HL-60 (cell line): Measurements from ENCODE around the gene MKS1.

Experiments
- DNase-seq, 2 experiments: peaks; one replicate each; pipeline ENCODE4 v3.0.0-alpha.2; 2010 to 2020; ENCODE audit warnings: low read depth in 1 of 2, low spot score in 1 of 2
- H3K27ac ChIP-seq: fragments of 250-450 bp; sonication (Bioruptor Pico); replicated peaks from 2 replicates; pipeline ENCODE4 v1.5.1; 2020; ENCODE audit warnings: mild to moderate bottlenecking, moderate library complexity
- H3K27me3 ChIP-seq: fragments of 250-450 bp; sonication (Bioruptor Pico); 2 replicates; pipeline ENCODE4 v1.5.1; 2021; ENCODE audit warnings: mild to moderate bottlenecking, moderate library complexity; ENCODE audit not compliant: insufficient read depth, poor library complexity, severe bottlenecking
- H3K4me3 ChIP-seq: replicated peaks from 2 replicates; pipeline ENCODE4 v1.5.1; 2011; ENCODE audit warnings: mild to moderate bottlenecking, control low read depth, low read length; ENCODE audit not compliant: insufficient read depth
- CTCF ChIP-seq: IDR thresholded peaks from one replicate; pipeline ENCODE4 v1.5.1; 2011; ENCODE audit warnings: low read length, control low read depth, inconsistent platforms; ENCODE audit not compliant: insufficient read depth
- GABPA ChIP-seq: IDR thresholded peaks from 2 replicates; pipeline ENCODE4 v1.6.1; 2012; ENCODE audit warnings: low read depth
- POLR2AphosphoS5 ChIP-seq: IDR thresholded peaks from 2 replicates; pipeline ENCODE4 v1.6.1; 2012; ENCODE audit warnings: low read depth
- SPI1 ChIP-seq: IDR thresholded peaks from 2 replicates; pipeline ENCODE4 v1.6.1; 2012; ENCODE audit warnings: low read depth, mild to moderate bottlenecking, borderline replicate concordance
- TF ChIP-seq, protein P1 (sequence below): IDR thresholded peaks from 2 replicates; pipeline ENCODE4 v1.6.1; 2012; ENCODE audit warnings: low read depth; ENCODE audit not compliant: insufficient replicate concordance

The MKS1 gene

GRCh38 chr17:58238147-58238634 lies 19.1 kb upstream of the MKS1 start, which contains the start of gene LPO:
TSS of gene LPO (plus strand) at chr17:58238584. CDS start at chr17:58242980, 4,396 bp downstream.
- no peaks in the 10 kb centered on the region for H3K27me3 ChIP-seq
- H3K27ac ChIP-seq: no peak within 1 kb of the TSS
- DNase-seq: no peak
- H3K4me3 ChIP-seq: no peak within 1 kb of the TSS
- TF ChIP-seq, protein P1, sequence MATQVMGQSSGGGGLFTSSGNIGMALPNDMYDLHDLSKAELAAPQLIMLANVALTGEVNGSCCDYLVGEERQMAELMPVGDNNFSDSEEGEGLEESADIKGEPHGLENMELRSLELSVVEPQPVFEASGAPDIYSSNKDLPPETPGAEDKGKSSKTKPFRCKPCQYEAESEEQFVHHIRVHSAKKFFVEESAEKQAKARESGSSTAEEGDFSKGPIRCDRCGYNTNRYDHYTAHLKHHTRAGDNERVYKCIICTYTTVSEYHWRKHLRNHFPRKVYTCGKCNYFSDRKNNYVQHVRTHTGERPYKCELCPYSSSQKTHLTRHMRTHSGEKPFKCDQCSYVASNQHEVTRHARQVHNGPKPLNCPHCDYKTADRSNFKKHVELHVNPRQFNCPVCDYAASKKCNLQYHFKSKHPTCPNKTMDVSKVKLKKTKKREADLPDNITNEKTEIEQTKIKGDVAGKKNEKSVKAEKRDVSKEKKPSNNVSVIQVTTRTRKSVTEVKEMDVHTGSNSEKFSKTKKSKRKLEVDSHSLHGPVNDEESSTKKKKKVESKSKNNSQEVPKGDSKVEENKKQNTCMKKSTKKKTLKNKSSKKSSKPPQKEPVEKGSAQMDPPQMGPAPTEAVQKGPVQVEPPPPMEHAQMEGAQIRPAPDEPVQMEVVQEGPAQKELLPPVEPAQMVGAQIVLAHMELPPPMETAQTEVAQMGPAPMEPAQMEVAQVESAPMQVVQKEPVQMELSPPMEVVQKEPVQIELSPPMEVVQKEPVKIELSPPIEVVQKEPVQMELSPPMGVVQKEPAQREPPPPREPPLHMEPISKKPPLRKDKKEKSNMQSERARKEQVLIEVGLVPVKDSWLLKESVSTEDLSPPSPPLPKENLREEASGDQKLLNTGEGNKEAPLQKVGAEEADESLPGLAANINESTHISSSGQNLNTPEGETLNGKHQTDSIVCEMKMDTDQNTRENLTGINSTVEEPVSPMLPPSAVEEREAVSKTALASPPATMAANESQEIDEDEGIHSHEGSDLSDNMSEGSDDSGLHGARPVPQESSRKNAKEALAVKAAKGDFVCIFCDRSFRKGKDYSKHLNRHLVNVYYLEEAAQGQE: no peak
- TF ChIP-seq CTCF (no peak), SPI1 (no peak), GABPA (no peak), POLR2AphosphoS5 (no peak)

DNA sequence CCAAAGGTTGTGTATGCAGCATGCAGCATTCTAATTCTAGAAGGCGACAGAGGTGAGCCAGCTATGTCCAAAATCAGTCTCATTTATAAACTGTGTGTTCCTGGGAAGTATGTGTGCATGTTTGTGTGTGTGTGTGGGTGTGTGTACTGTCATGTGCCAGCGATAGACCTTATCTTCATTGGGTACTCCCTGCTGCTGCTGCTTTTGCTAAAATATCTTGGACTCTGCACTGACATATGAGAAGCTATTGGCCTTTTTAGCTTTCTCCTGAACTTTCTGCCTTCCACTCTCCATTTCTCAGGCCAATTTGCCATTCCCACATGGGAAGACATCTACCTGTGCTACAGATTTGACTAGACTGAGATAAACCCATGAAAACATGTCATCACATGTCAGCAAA lies 17.3 kb upstream of the MKS1 start:
- DNase-seq: no peak
- no peak overlapping the region for H3K27ac ChIP-seq
- no peaks in the 10 kb centered on the region for H3K27me3 ChIP-seq
- TF ChIP-seq, protein P1: no peak
- TF ChIP-seq GABPA: no peak
- TF ChIP-seq CTCF: no peak
- TF ChIP-seq SPI1: no peak
- no peak for TF ChIP-seq POLR2AphosphoS5
- H3K4me3 ChIP-seq: no peak overlapping the region

GRCh38 chr17:58235821-58236220 lies 16.8 kb upstream of the MKS1 start:
- DNase-seq: no peak
- Histone ChIP-seq H3K4me3 (no peak overlapping the region), H3K27me3 (no peaks in the 10 kb centered on the region), H3K27ac (no peak overlapping the region)
- TF ChIP-seq SPI1 (no peak), CTCF (no peak), POLR2AphosphoS5 (no peak), GABPA (no peak)
- TF ChIP-seq, protein P1: no peak
